Liver (tissue), 9 donors: ENCODE measurements around the gene BMX. TPM values are rescaled to one million over a fixed set of nuclear protein-coding genes. Genes with fewer than 3 reads are reported as not detected.

Source experiments
- DNase-seq: peaks from one replicate; pipeline ENCODE4 v3.0.0-alpha.2; 2017; ENCODE audit warnings: low spot score
- H3K27ac ChIP-seq, 2 donors: one replicate each; pipeline ENCODE4 v1.7.0; 2013; ENCODE audit warnings: inconsistent platforms in 2 of 2, low read length in 2 of 2, control low read depth in 1 of 2, low read depth in 1 of 2, mild to moderate bottlenecking in 1 of 2
- H3K27me3 ChIP-seq, 4 donors: one replicate each; pipeline versions ENCODE4 v1.6.1 to v1.7.0; 2013; ENCODE audit warnings: low read length in 3 of 4, inconsistent platforms in 1 of 4, mild to moderate bottlenecking in 1 of 4, moderate library complexity in 1 of 4; ENCODE audit not compliant: control insufficient read depth in 4 of 4, insufficient read depth in 4 of 4
- H3K36me3 ChIP-seq, 4 donors: one replicate each; pipeline versions ENCODE4 v1.6.1 to v1.7.0; 2013; ENCODE audit warnings: low read length in 3 of 4, mild to moderate bottlenecking in 3 of 4, low read depth in 1 of 4, moderate library complexity in 1 of 4; ENCODE audit not compliant: control insufficient read depth in 4 of 4, insufficient read depth in 3 of 4
- H3K4me1 ChIP-seq, 4 donors: one replicate each; pipeline versions ENCODE4 v1.6.1 to v1.7.0; 2013; ENCODE audit warnings: low read length in 3 of 4, mild to moderate bottlenecking in 3 of 4, moderate library complexity in 1 of 4; ENCODE audit not compliant: control insufficient read depth in 4 of 4, insufficient read depth in 4 of 4
- H3K4me3 ChIP-seq, 3 donors: one replicate each; pipeline versions ENCODE4 v1.6.1 to v1.7.0; 2013; ENCODE audit warnings: low read length in 3 of 3, control low read depth in 1 of 3, low read depth in 1 of 3, mild to moderate bottlenecking in 1 of 3
- H3K9ac ChIP-seq, 2 donors: one replicate each; pipeline ENCODE4 v1.7.0; 2013; ENCODE audit warnings: low read length in 2 of 2, mild to moderate bottlenecking in 2 of 2, moderate library complexity in 2 of 2, control low read depth in 1 of 2, low read depth in 1 of 2
- H3K9me3 ChIP-seq, 4 donors: one replicate each; pipeline versions ENCODE4 v1.6.1 to v1.7.0; 2013; ENCODE audit warnings: low read length in 3 of 4; ENCODE audit not compliant: control insufficient read depth in 4 of 4
- EGR1 ChIP-seq, 2 donors: IDR thresholded peaks; 2 replicates each; pipeline ENCODE4 v1.6.1; 2016 to 2018; ENCODE audit warnings: antibody characterized with exemption in 2 of 2, low read depth in 2 of 2
- FOXA1 ChIP-seq: IDR thresholded peaks from 2 replicates; pipeline ENCODE4 v1.6.1; 2016; ENCODE audit warnings: antibody characterized with exemption
- FOXA2 ChIP-seq: IDR thresholded peaks from 2 replicates; pipeline ENCODE4 v1.6.1; 2016; ENCODE audit warnings: antibody characterized with exemption
- GABPA ChIP-seq, 2 donors: IDR thresholded peaks in 1 of 2; conservative IDR thresholded peaks in 1 of 2; 2 replicates each; pipeline ENCODE4 v1.6.1; 2016; ENCODE audit warnings: antibody characterized with exemption in 2 of 2, mild to moderate bottlenecking in 1 of 2, moderate library complexity in 1 of 2
- HNF4A ChIP-seq, 2 donors: conservative IDR thresholded peaks; 2 replicates each; pipeline ENCODE4 v1.6.1; 2016; ENCODE audit warnings: antibody characterized with exemption in 2 of 2, mild to moderate bottlenecking in 2 of 2
- HNF4G ChIP-seq: IDR thresholded peaks from 2 replicates; pipeline ENCODE4 v1.6.1; 2016; ENCODE audit warnings: antibody characterized with exemption
- JUND ChIP-seq, 2 donors: IDR thresholded peaks; 2 replicates each; pipeline ENCODE4 v1.6.1; 2016; ENCODE audit warnings: antibody characterized with exemption in 2 of 2
- NR2F2 ChIP-seq: IDR thresholded peaks from 2 replicates; pipeline ENCODE4 v1.6.1; 2016; ENCODE audit warnings: antibody characterized with exemption
- RAD21 ChIP-seq, 2 donors: IDR thresholded peaks; 2 replicates each; pipeline ENCODE4 v1.6.1; 2016; ENCODE audit warnings: antibody characterized with exemption in 2 of 2, mild to moderate bottlenecking in 2 of 2
- RXRA ChIP-seq, 2 donors: IDR thresholded peaks; 2 replicates each; pipeline ENCODE4 v1.6.1; 2017 to 2018; ENCODE audit warnings: antibody characterized with exemption in 2 of 2, mild to moderate bottlenecking in 1 of 2
- SP1 ChIP-seq: IDR thresholded peaks from 2 replicates; pipeline ENCODE4 v1.6.1; 2018; ENCODE audit warnings: antibody characterized with exemption, mild to moderate bottlenecking
- TAF1 ChIP-seq: conservative IDR thresholded peaks from 2 replicates; pipeline ENCODE4 v1.6.1; 2016; ENCODE audit warnings: antibody characterized with exemption, mild to moderate bottlenecking
- YY1 ChIP-seq: IDR thresholded peaks from 2 replicates; pipeline ENCODE4 v1.6.1; 2016; ENCODE audit warnings: antibody characterized with exemption, mild to moderate bottlenecking
- WGBS: extraction: QIAGEN DNeasy Blood & Tissue Kit; methylation state at CpG from one replicate; pipeline ENCODE4 v1.1.7; 2013; 5-methylcytosine and 5-hydroxymethylcytosine counted together
- polyA plus RNA-seq, 2 donors: library from polyadenylated mRNA; stranded (reverse) in 1 of 2; unstranded in 1 of 2; fragments of 200-250 nt in 1 of 2; fragments of >200 nt in 1 of 2; fragmentation: Nextera tagmentation in 1 of 2; extraction: Ambion mirVana in 1 of 2; gene quantifications; one replicate each; pipeline versions ENCODE4 v1.2.1 to v1.2.3, GENCODE V29; 2013 to 2015
- total RNA-seq, 2 donors: library from RNA; depleted of rRNA; stranded (reverse); fragments of >200 nt; gene quantifications; one replicate each; pipeline ENCODE4 v1.2.3, GENCODE V29; 2014
- TF ChIP-seq, protein P1 (sequence below): IDR thresholded peaks from 2 replicates; pipeline ENCODE4 v1.6.1; 2016; ENCODE audit warnings: antibody characterized with exemption
- TF ChIP-seq, protein P2 (sequence below): IDR thresholded peaks from 2 replicates; pipeline ENCODE4 v1.6.1; 2016; ENCODE audit warnings: antibody characterized with exemption, mild to moderate bottlenecking
- TF ChIP-seq, protein P3 (sequence below): IDR thresholded peaks from 2 replicates; pipeline ENCODE4 v1.6.1; 2016; ENCODE audit warnings: antibody characterized with exemption
- TF ChIP-seq, protein P4 (sequence below): IDR thresholded peaks from 2 replicates; pipeline ENCODE4 v1.6.1; 2016; ENCODE audit warnings: antibody characterized with exemption
- TF ChIP-seq, protein P5 (sequence below): fragments of 150-350 bp; IDR thresholded peaks from 2 replicates; pipeline ENCODE4 v1.5.1; 2017; ENCODE audit warnings: improper control_type of control experiment, low read depth, low read length; ENCODE audit not compliant: missing input control
- donor health status: healthy.
- donor health status: healthy.
- donor health status: healthy.
- donor health status: healthy.
- donor health status: healthy.

BMX gene
- total RNA-seq (under 1 TPM; 0.23 to 0.67 TPM), polyA plus RNA-seq (under 1 TPM; 0.28 to 0.38 TPM)

DNA sequence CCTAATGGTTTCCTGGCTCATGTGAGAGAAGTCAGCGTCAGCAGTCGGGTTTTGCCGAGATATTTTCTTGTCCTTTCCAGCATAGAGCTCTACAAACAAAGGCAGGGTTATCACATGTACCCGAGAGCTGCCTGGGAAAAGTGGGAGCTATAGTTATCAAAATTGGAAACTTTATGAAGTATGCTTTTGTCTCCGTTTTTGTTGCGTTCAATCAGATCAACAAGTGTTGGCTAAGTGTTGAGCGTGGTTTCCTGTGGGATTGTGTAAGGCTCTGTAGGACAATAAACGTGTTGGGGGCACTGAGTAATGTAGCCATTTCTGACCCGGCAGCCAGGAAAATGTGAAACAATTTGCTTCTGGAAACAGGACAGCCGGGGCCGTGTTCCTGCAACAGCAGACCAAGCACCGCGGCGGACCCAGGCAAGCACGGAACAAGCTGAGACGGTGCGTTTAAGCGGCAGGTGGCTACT, at the start of gene BMX:
Gene BMX, plus strand, starts transcription at position 311 of the 470 bp plus-strand sequence. CDS start 7,547 bp downstream, outside the sequence.
- WGBS, result 72% methylated on average over 18 of the region's 18 CpGs
- Histone ChIP-seq H3K36me3 (no peaks in the 10 kb centered on the region), H3K27me3 (no peaks in the 10 kb centered on the region)

More for the DNA sequence above, at the start of gene BMX:
- TF ChIP-seq, protein P1, sequence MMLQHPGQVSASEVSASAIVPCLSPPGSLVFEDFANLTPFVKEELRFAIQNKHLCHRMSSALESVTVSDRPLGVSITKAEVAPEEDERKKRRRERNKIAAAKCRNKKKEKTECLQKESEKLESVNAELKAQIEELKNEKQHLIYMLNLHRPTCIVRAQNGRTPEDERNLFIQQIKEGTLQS, result no peak
- TF ChIP-seq NR2F2 (no peak), RXRA (IDR thresholded peaks at IDR 0.05) (no peak), JUND (IDR thresholded peaks at IDR 0.05) (no peak), RAD21 (IDR thresholded peaks at IDR 0.05) (no peak), TAF1 (no peak), FOXA1 (no peak), SP1 (no peak), YY1 (no peak), FOXA2 (no peak), EGR1 (IDR thresholded peaks at IDR 0.05; ENCODE audit: low read depth in 2 of 2) (no peak), GABPA (IDR thresholded peaks at IDR 0.05 in 1 of 2, conservative IDR thresholded peaks at IDR 0.05 in 1 of 2) (no peak), HNF4A (conservative IDR thresholded peaks at IDR 0.05) (no peak), HNF4G (no peak)
- TF ChIP-seq, protein P2, sequence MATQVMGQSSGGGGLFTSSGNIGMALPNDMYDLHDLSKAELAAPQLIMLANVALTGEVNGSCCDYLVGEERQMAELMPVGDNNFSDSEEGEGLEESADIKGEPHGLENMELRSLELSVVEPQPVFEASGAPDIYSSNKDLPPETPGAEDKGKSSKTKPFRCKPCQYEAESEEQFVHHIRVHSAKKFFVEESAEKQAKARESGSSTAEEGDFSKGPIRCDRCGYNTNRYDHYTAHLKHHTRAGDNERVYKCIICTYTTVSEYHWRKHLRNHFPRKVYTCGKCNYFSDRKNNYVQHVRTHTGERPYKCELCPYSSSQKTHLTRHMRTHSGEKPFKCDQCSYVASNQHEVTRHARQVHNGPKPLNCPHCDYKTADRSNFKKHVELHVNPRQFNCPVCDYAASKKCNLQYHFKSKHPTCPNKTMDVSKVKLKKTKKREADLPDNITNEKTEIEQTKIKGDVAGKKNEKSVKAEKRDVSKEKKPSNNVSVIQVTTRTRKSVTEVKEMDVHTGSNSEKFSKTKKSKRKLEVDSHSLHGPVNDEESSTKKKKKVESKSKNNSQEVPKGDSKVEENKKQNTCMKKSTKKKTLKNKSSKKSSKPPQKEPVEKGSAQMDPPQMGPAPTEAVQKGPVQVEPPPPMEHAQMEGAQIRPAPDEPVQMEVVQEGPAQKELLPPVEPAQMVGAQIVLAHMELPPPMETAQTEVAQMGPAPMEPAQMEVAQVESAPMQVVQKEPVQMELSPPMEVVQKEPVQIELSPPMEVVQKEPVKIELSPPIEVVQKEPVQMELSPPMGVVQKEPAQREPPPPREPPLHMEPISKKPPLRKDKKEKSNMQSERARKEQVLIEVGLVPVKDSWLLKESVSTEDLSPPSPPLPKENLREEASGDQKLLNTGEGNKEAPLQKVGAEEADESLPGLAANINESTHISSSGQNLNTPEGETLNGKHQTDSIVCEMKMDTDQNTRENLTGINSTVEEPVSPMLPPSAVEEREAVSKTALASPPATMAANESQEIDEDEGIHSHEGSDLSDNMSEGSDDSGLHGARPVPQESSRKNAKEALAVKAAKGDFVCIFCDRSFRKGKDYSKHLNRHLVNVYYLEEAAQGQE, result no peak
- TF ChIP-seq, protein P3, sequence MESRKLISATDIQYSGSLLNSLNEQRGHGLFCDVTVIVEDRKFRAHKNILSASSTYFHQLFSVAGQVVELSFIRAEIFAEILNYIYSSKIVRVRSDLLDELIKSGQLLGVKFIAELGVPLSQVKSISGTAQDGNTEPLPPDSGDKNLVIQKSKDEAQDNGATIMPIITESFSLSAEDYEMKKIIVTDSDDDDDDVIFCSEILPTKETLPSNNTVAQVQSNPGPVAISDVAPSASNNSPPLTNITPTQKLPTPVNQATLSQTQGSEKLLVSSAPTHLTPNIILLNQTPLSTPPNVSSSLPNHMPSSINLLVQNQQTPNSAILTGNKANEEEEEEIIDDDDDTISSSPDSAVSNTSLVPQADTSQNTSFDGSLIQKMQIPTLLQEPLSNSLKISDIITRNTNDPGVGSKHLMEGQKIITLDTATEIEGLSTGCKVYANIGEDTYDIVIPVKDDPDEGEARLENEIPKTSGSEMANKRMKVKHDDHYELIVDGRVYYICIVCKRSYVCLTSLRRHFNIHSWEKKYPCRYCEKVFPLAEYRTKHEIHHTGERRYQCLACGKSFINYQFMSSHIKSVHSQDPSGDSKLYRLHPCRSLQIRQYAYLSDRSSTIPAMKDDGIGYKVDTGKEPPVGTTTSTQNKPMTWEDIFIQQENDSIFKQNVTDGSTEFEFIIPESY, result no peak
- TF ChIP-seq, protein P4, sequence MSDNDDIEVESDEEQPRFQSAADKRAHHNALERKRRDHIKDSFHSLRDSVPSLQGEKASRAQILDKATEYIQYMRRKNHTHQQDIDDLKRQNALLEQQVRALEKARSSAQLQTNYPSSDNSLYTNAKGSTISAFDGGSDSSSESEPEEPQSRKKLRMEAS, result no peak
- TF ChIP-seq, protein P5, sequence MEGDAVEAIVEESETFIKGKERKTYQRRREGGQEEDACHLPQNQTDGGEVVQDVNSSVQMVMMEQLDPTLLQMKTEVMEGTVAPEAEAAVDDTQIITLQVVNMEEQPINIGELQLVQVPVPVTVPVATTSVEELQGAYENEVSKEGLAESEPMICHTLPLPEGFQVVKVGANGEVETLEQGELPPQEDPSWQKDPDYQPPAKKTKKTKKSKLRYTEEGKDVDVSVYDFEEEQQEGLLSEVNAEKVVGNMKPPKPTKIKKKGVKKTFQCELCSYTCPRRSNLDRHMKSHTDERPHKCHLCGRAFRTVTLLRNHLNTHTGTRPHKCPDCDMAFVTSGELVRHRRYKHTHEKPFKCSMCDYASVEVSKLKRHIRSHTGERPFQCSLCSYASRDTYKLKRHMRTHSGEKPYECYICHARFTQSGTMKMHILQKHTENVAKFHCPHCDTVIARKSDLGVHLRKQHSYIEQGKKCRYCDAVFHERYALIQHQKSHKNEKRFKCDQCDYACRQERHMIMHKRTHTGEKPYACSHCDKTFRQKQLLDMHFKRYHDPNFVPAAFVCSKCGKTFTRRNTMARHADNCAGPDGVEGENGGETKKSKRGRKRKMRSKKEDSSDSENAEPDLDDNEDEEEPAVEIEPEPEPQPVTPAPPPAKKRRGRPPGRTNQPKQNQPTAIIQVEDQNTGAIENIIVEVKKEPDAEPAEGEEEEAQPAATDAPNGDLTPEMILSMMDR, result no peak
- DNase-seq, result no peak
- Histone ChIP-seq H3K9ac (no peak within 1 kb of the TSS), H3K9me3 (no peaks in the 10 kb centered on the region), H3K27ac (no peak within 1 kb of the TSS), H3K4me3 (no peak within 1 kb of the TSS), H3K4me1 (no peaks in the 10 kb centered on the region)
